Choroid plexus epithelial cell (primary cell): ENCODE data around the gene ZNF335.
"Not testable (repeated sequence)": the region's sequence is repeated elsewhere in the genome, so short reads cannot be mapped to it uniquely, and the experiment has no call there.

Experiments used
- DNase-seq: peaks from one replicate; pipeline ENCODE4 v3.0.0-alpha.2; 2010; ENCODE audit warnings: low read depth
- H3K4me3 ChIP-seq: 2 replicates; pipeline ENCODE4 v1.5.1; 2011; ENCODE audit warnings: low read depth, mild to moderate bottlenecking, control low read depth, low read length, moderate library complexity
- CTCF ChIP-seq: conservative IDR thresholded peaks from 2 replicates; pipeline ENCODE4 v1.5.1; 2011; ENCODE audit warnings: low read depth, mild to moderate bottlenecking, control low read depth, inconsistent platforms, low read length, moderate library complexity

The ZNF335 gene

GRCh38 chr20:45993197-45993951 is 21.4 kb upstream of the ZNF335 start:
- peak; percentile 36 for DNase-seq
- TF ChIP-seq CTCF: no peak
- no peak overlapping the region for H3K4me3 ChIP-seq

- H3K4me3 ChIP-seq: no peak overlapping the region
- TF ChIP-seq CTCF: no peak
- DNase-seq: no peak
Measured at GRCh38 chr20:45991616-45992015, 19.6 kb upstream of the ZNF335 start.

- H3K4me3 ChIP-seq, DNase-seq: not testable (repeated sequence)
Measured at GRCh38 chr20:45988830-45989229, 16.8 kb upstream of the ZNF335 start.

GRCh38 chr20:45987108-45987780 is 15.2 kb upstream of the ZNF335 start:
- peak; percentile 71 for DNase-seq
- no peak overlapping the region for H3K4me3 ChIP-seq
- peak; percentile 91 for TF ChIP-seq CTCF

GRCh38 chr20:45985573-45985972 is 13.6 kb upstream of the ZNF335 start:
- TF ChIP-seq CTCF: peak; percentile 35
- no peak overlapping the region for H3K4me3 ChIP-seq
- peak; percentile 37 for DNase-seq

- DNase-seq: peak; percentile 16
- TF ChIP-seq CTCF: no peak
- no peak overlapping the region for H3K4me3 ChIP-seq
Measured at GRCh38 chr20:45983279-45983743, 11.3 kb upstream of the ZNF335 start.

GRCh38 chr20:45981261-45981660 is 9.3 kb upstream of the ZNF335 start:
- no peak overlapping the region for H3K4me3 ChIP-seq
- no peak for TF ChIP-seq CTCF
- no peak for DNase-seq
